GM18526 (cell line): ENCODE data around the gene TXK.

Experiments used
- POLR2A ChIP-seq: IDR thresholded peaks from 3 replicates; pipeline ENCODE4 v1.6.1; 2011; ENCODE audit not compliant: insufficient read length; ENCODE audit errors: extremely low read depth

The TXK gene

GRCh38 chr4:48085821-48086589 lies 48.0 kb downstream of the TXK start:
- no peak for TF ChIP-seq POLR2A

- TF ChIP-seq POLR2A = no peak
Observed at GRCh38 chr4:48082956-48083355, 51.1 kb downstream of the TXK start.

- TF ChIP-seq POLR2A = no peak
Observed at GRCh38 chr4:48081196-48081595, 52.9 kb downstream of the TXK start.

GRCh38 chr4:48079972-48080391 lies 54.1 kb downstream of the TXK start:
- no peak for TF ChIP-seq POLR2A

- TF ChIP-seq POLR2A = no peak
Observed at GRCh38 chr4:48078862-48079655, 55.0 kb downstream of the TXK start.

- TF ChIP-seq POLR2A = no peak
Observed at GRCh38 chr4:48078425-48078824, 55.6 kb downstream of the TXK start.

GRCh38 chr4:48074657-48075056 lies 59.4 kb downstream of the TXK start:
- TF ChIP-seq POLR2A = no peak

- no peak for TF ChIP-seq POLR2A
Observed at GRCh38 chr4:48073567-48074103, 60.4 kb downstream of the TXK start.

- TF ChIP-seq POLR2A = no peak
Observed at GRCh38 chr4:48071191-48071590, 62.9 kb downstream of the TXK start.

GRCh38 chr4:48069026-48069425 lies 65.0 kb downstream of the TXK start:
- no peak for TF ChIP-seq POLR2A

- no peak for TF ChIP-seq POLR2A
Observed at GRCh38 chr4:48068182-48068581, 65.9 kb downstream of the TXK start.

GRCh38 chr4:48067536-48067935 lies 66.5 kb downstream of the TXK start:
- no peak for TF ChIP-seq POLR2A

- no peak for TF ChIP-seq POLR2A
Observed at GRCh38 chr4:48065587-48066052, 68.4 kb downstream of the TXK start.

GRCh38 chr4:48064349-48064748 lies 69.7 kb downstream of the TXK start:
- no peak for TF ChIP-seq POLR2A

- no peak for TF ChIP-seq POLR2A
Observed at GRCh38 chr4:48058617-48059530, 75.2 kb downstream of the TXK start.
